Keratinocyte (primary cell): ENCODE results near the gene CNPY1. TPM values are rescaled to one million over a fixed set of nuclear protein-coding genes. Genes with fewer than 3 reads are reported as not detected.

Experiments used
- DNase-seq: peaks from one replicate; pipeline ENCODE4 v3.0.0-alpha.2; 2011; ENCODE audit warnings: low read depth, missing footprints, low spot score
- FAIRE-seq: peaks from 2 replicates; lab custom pipeline; 2011; peaks lifted over from hg19 to GRCh38; lab: Jason Lieb, UNC
- H2AFZ ChIP-seq: 2 replicates; pipeline ENCODE4 v1.6.0; 2012; ENCODE audit warnings: low read length, control low read depth, inconsistent platforms; ENCODE audit not compliant: control insufficient read depth
- H3K27ac ChIP-seq: 2 replicates; pipeline ENCODE4 v1.5.1; 2011; ENCODE audit warnings: low read length; ENCODE audit not compliant: control insufficient read depth, insufficient read depth
- H3K27me3 ChIP-seq: 3 replicates; pipeline ENCODE4 v1.6.0; 2011; ENCODE audit warnings: low read length; ENCODE audit not compliant: control insufficient read depth, insufficient read depth; ENCODE audit errors: extremely low read depth
- H3K36me3 ChIP-seq, 2 experiments: 2 replicates in 1 of 2; 3 replicates in 1 of 2; pipeline ENCODE4 v1.5.1; 2011; ENCODE audit warnings: low read length in 2 of 2, mild to moderate bottlenecking in 1 of 2; ENCODE audit not compliant: control insufficient read depth in 2 of 2, insufficient read depth in 2 of 2; ENCODE audit errors: extremely low read depth in 1 of 2
- H3K4me1 ChIP-seq: 3 replicates; pipeline ENCODE4 v1.5.1; 2011; ENCODE audit warnings: low read length; ENCODE audit not compliant: control insufficient read depth, insufficient read depth; ENCODE audit errors: extremely low read depth
- H3K4me2 ChIP-seq: 3 replicates; pipeline ENCODE4 v1.6.0; 2011; ENCODE audit warnings: low read depth, low read length; ENCODE audit not compliant: control insufficient read depth, insufficient read depth; ENCODE audit errors: extremely low read depth
- H3K4me3 ChIP-seq, 3 experiments: fragments of 200-600 bp in 1 of 3; sonication (generic) in 1 of 3; 2 replicates in 2 of 3; 3 replicates in 1 of 3; pipeline ENCODE4 v1.5.1; 2011 to 2016; ENCODE audit warnings: low read length in 3 of 3, mild to moderate bottlenecking in 3 of 3, control low read depth in 2 of 3, inconsistent platforms in 1 of 3, low read depth in 1 of 3, mixed read lengths in 1 of 3, mixed run types in 1 of 3, moderate library complexity in 1 of 3; ENCODE audit not compliant: control insufficient read depth in 2 of 3, insufficient read depth in 2 of 3; ENCODE audit errors: extremely low read depth in 1 of 3
- H3K79me2 ChIP-seq: 2 replicates; pipeline ENCODE4 v1.6.0; 2012; ENCODE audit warnings: low read length; ENCODE audit not compliant: control insufficient read depth, insufficient read depth
- H3K9ac ChIP-seq: 3 replicates; pipeline ENCODE4 v1.6.0; 2011; ENCODE audit warnings: low read length; ENCODE audit not compliant: control insufficient read depth, insufficient read depth; ENCODE audit errors: extremely low read depth
- H3K9me1 ChIP-seq: 3 replicates; pipeline ENCODE4 v1.6.0; 2011; ENCODE audit warnings: low read length; ENCODE audit not compliant: control insufficient read depth, insufficient read depth; ENCODE audit errors: extremely low read depth
- H3K9me3 ChIP-seq: 2 replicates; pipeline ENCODE4 v1.5.1; 2012; ENCODE audit warnings: low read depth, low read length; ENCODE audit not compliant: control insufficient read depth
- H4K20me1 ChIP-seq: 3 replicates; pipeline ENCODE4 v1.6.0; 2011; ENCODE audit warnings: low read length; ENCODE audit not compliant: control insufficient read depth, insufficient read depth; ENCODE audit errors: extremely low read depth
- CTCF ChIP-seq, 3 experiments: IDR thresholded peaks in 1 of 3; conservative IDR thresholded peaks in 1 of 3; optimal IDR thresholded peaks in 1 of 3; 2 replicates in 2 of 3; 3 replicates in 1 of 3; pipeline versions ENCODE3 to v1.5.1; 2011; ENCODE audit warnings: low read length in 3 of 3, mild to moderate bottlenecking in 3 of 3, moderate library complexity in 2 of 3, control low read depth in 1 of 3, inconsistent platforms in 1 of 3; ENCODE audit not compliant: insufficient read depth in 2 of 3; ENCODE audit errors: extremely low read depth in 1 of 3
- EZH2 ChIP-seq: IDR thresholded peaks from one replicate; pipeline ENCODE4 v1.6.1; 2012; ENCODE audit warnings: inconsistent platforms, mild to moderate bottlenecking, low read length, moderate library complexity
- dilution Hi-C: fragments of 300-500 bp; cut with MboI; formaldehyde crosslinking; loops from one replicate; pipeline ENCODE4 v1.7.0; 2020; ENCODE audit warnings: low sequenced_read_pairs; ENCODE audit not compliant: extremely low pct_ligation_motif_present
- polyA plus RNA-seq, 5 experiments: library from polyadenylated mRNA; depleted of rRNA in 3 of 5; stranded (reverse) in 3 of 5; stranded (forward) in 1 of 5; unstranded in 1 of 5; fragments of >200 nt; gene quantifications; 1 replicate in 1 of 5; 2 replicates in 3 of 5; 3 replicates in 1 of 5; pipeline versions ENCODE4 v1.2.1 to v1.2.3, GENCODE V29; 2011 to 2012; ENCODE audit warnings: missing spikeins in 2 of 5, low read depth in 1 of 5, low replicate concordance in 1 of 5

CNPY1 gene
- polyA plus RNA-seq, 1 donor (not counting 4 experiments of a cell fraction or from before 2014, with no cell fraction given): not detected

- H3K36me3 ChIP-seq: no peaks in the 10 kb centered on the region
- DNase-seq (no peak), FAIRE-seq (no peak)
- H3K4me1 ChIP-seq: no peaks in the 10 kb centered on the region
- no peaks in the 10 kb centered on the region for H4K20me1 ChIP-seq
- H3K79me2 ChIP-seq: no peaks in the 10 kb centered on the region
- H3K9me3 ChIP-seq: no peaks in the 10 kb centered on the region
- no peaks in the 10 kb centered on the region for H3K9me1 ChIP-seq
- H3K4me2 ChIP-seq: no peak overlapping the region
- no peak overlapping the region for H3K4me3 ChIP-seq
- H2AFZ ChIP-seq: no peak overlapping the region
- H3K27me3 ChIP-seq: peaks cover 6% of the 10 kb centered on the region
- H3K27ac ChIP-seq: no peak overlapping the region
- no peak for TF ChIP-seq EZH2
- no peak for TF ChIP-seq CTCF (optimal IDR thresholded peaks at IDR 0.05 in 1 of 3, IDR thresholded peaks at IDR 0.05 in 1 of 3, conservative IDR thresholded peaks at IDR 0.05 in 1 of 3; ENCODE audit: extremely low read depth in 1 of 3, insufficient read depth in 2 of 3, low read length in 3 of 3)
- dilution Hi-C loops: no loop called here
- H3K9ac ChIP-seq: no peak overlapping the region
Observed at GRCh38 chr7:155523168-155523675, 23.1 kb downstream of the CNPY1 start.

- peaks cover 11% of the 10 kb centered on the region for H3K27me3 ChIP-seq
- no peaks in the 10 kb centered on the region for H4K20me1 ChIP-seq
- no peak overlapping the region for H3K27ac ChIP-seq
- no peak overlapping the region for H3K4me2 ChIP-seq
- dilution Hi-C loops: no loop called here
- no peak overlapping the region for H3K9ac ChIP-seq
- no peaks in the 10 kb centered on the region for H3K79me2 ChIP-seq
- DNase-seq: no peak
- no peaks in the 10 kb centered on the region for H3K36me3 ChIP-seq
- no peak for FAIRE-seq
- no peaks in the 10 kb centered on the region for H3K9me1 ChIP-seq
- no peak overlapping the region for H3K4me3 ChIP-seq
- no peaks in the 10 kb centered on the region for H3K9me3 ChIP-seq
- H3K4me1 ChIP-seq: no peaks in the 10 kb centered on the region
- TF ChIP-seq CTCF (optimal IDR thresholded peaks at IDR 0.05 in 1 of 3, IDR thresholded peaks at IDR 0.05 in 1 of 3, conservative IDR thresholded peaks at IDR 0.05 in 1 of 3; ENCODE audit: extremely low read depth in 1 of 3, insufficient read depth in 2 of 3, low read length in 3 of 3) (no peak), EZH2 (no peak)
- no peak overlapping the region for H2AFZ ChIP-seq
Observed at GRCh38 chr7:155521743-155522398, 24.5 kb downstream of the CNPY1 start.
